Endothelial cell of umbilical vein (primary cell): ENCODE results near the gene SYCP3. TPM values are rescaled to one million over a fixed set of nuclear protein-coding genes. Genes with fewer than 3 reads are reported as not detected.

Source experiments
- BruUV-seq: library from RNA; stranded (reverse); fragments of 400-500 nt; replicated peaks from 2 replicates; lab custom pipeline; 2021; lab: Mats Ljungman, UMichigan
- CTCF ChIA-PET: fragments of 300-600, 350-600 bp; sonication (Branson Sonifier 250); formaldehyde crosslinking; loops from one replicate; lab custom pipeline; 2021; ENCODE audit warnings: antibody characterized with exemption, inconsistent platforms; lab: Charles Lee
- POLR2A ChIA-PET: fragments of 300-600, 350-600 bp; sonication (Branson Sonifier 250); formaldehyde crosslinking; loops from one replicate; lab custom pipeline; 2021; ENCODE audit warnings: antibody characterized with exemption, inconsistent platforms; lab: Charles Lee
- DNase-seq: peaks from one replicate; pipeline ENCODE4 v3.0.0-alpha.2; 2011; ENCODE audit warnings: low read depth, low spot score
- FAIRE-seq: peaks from 2 replicates; lab custom pipeline; 2011; peaks lifted over from hg19 to GRCh38; lab: Jason Lieb, UNC
- H2AFZ ChIP-seq: 2 replicates; pipeline ENCODE4 v1.6.0; 2012; ENCODE audit warnings: low read depth, low read length, control low read depth, inconsistent platforms
- H3K27ac ChIP-seq: 2 replicates; pipeline ENCODE4 v1.5.1; 2011; ENCODE audit warnings: low read depth, mild to moderate bottlenecking, control low read depth, low read length, moderate library complexity; ENCODE audit not compliant: insufficient read depth
- H3K27me3 ChIP-seq, 2 experiments: 2 replicates each; pipeline versions ENCODE4 v1.6.0 to v1.6.1; 2011; ENCODE audit warnings: low read length in 2 of 2, mixed read lengths in 1 of 2; ENCODE audit not compliant: control insufficient read depth in 2 of 2, insufficient read depth in 2 of 2
- H3K36me3 ChIP-seq, 2 experiments: 2 replicates in 1 of 2; 3 replicates in 1 of 2; pipeline ENCODE4 v1.5.1; 2011; ENCODE audit warnings: low read length in 2 of 2, mild to moderate bottlenecking in 1 of 2, moderate library complexity in 1 of 2; ENCODE audit not compliant: control insufficient read depth in 2 of 2, insufficient read depth in 2 of 2; ENCODE audit errors: extremely low read depth in 1 of 2
- H3K4me1 ChIP-seq: 3 replicates; pipeline ENCODE4 v1.5.1; 2011; ENCODE audit warnings: mild to moderate bottlenecking, low read length; ENCODE audit not compliant: control insufficient read depth, insufficient read depth; ENCODE audit errors: extremely low read depth
- H3K4me2 ChIP-seq: 2 replicates; pipeline ENCODE4 v1.6.1; 2011; ENCODE audit warnings: low read length, control low read depth, mixed read lengths; ENCODE audit not compliant: insufficient read depth
- H3K4me3 ChIP-seq, 3 experiments: fragments of 200-600 bp in 1 of 3; sonication (generic), shearing (Covaris generic) in 1 of 3; replicated peaks in 1 of 3; 2 replicates each; pipeline ENCODE4 v1.5.1; 2011 to 2016; ENCODE audit warnings: control low read depth in 3 of 3, low read length in 3 of 3, mild to moderate bottlenecking in 2 of 3, inconsistent platforms in 1 of 3, low read depth in 1 of 3, moderate library complexity in 1 of 3; ENCODE audit not compliant: insufficient read depth in 1 of 3
- H3K79me2 ChIP-seq: 2 replicates; pipeline ENCODE4 v1.6.0; 2012; ENCODE audit warnings: low read length, inconsistent platforms; ENCODE audit not compliant: control insufficient read depth, insufficient read depth
- H3K9ac ChIP-seq: replicated peaks from 2 replicates; pipeline ENCODE3; 2011; ENCODE audit warnings: low read length, control low read depth; ENCODE audit not compliant: insufficient read depth; ENCODE audit errors: extremely low read depth
- H3K9me1 ChIP-seq: replicated peaks from 3 replicates; pipeline ENCODE4 v1.6.0; 2011; ENCODE audit warnings: mild to moderate bottlenecking, low read length; ENCODE audit not compliant: control insufficient read depth, insufficient read depth; ENCODE audit errors: extremely low read depth
- H3K9me3 ChIP-seq: replicated peaks from 2 replicates; pipeline ENCODE4 v1.5.1; 2012; ENCODE audit warnings: low read length, inconsistent platforms; ENCODE audit not compliant: control insufficient read depth, insufficient read depth
- H4K20me1 ChIP-seq: replicated peaks from 2 replicates; pipeline ENCODE3; 2011; ENCODE audit warnings: mild to moderate bottlenecking, low read length; ENCODE audit not compliant: control insufficient read depth, insufficient read depth; ENCODE audit errors: extremely low read depth
- EZH2 ChIP-seq: IDR thresholded peaks from 2 replicates; pipeline ENCODE4 v1.6.1; 2012; ENCODE audit warnings: borderline replicate concordance, low read depth, mild to moderate bottlenecking, moderate library complexity, low read length, inconsistent platforms; ENCODE audit not compliant: severe bottlenecking
- FOS ChIP-seq: IDR thresholded peaks from 2 replicates; pipeline ENCODE4 v1.6.1; 2011; ENCODE audit warnings: mild to moderate bottlenecking, low read length, moderate library complexity, borderline replicate concordance; ENCODE audit not compliant: insufficient read depth
- GATA2 ChIP-seq: IDR thresholded peaks from 2 replicates; pipeline ENCODE4 v1.7.0; 2011; ENCODE audit warnings: low read depth, mild to moderate bottlenecking, moderate library complexity, mixed read lengths, low read length; ENCODE audit not compliant: insufficient read length, insufficient read depth
- JUN ChIP-seq: IDR thresholded peaks from 2 replicates; pipeline ENCODE4 v1.6.1; 2011; ENCODE audit warnings: borderline replicate concordance, low read depth; ENCODE audit not compliant: insufficient read length, insufficient read depth
- MYC ChIP-seq: IDR thresholded peaks from one replicate; pipeline ENCODE4 v1.6.1; 2011; ENCODE audit warnings: mild to moderate bottlenecking, low read depth, low read length
- POLR2A ChIP-seq: IDR thresholded peaks from 2 replicates; pipeline ENCODE4 v1.6.1; 2012; ENCODE audit warnings: low read depth, mild to moderate bottlenecking, control low read depth, low read length
- POLR2AphosphoS5 ChIP-seq: IDR thresholded peaks from 2 replicates; pipeline ENCODE4 v1.6.1; 2012; ENCODE audit warnings: low read depth, mild to moderate bottlenecking, control low read depth, low read length, moderate library complexity; ENCODE audit not compliant: insufficient read depth
- dilution Hi-C: fragments of 300-500 bp; cut with MboI; formaldehyde crosslinking; loops from one replicate; pipeline ENCODE4 v1.15.0; 2019; ENCODE audit warnings: low sequenced_read_pairs; ENCODE audit not compliant: extremely low pct_ligation_motif_present
- intact Hi-C: fragments of 100-400 bp; cut with micrococcal nuclease; formaldehyde crosslinking; loops from one replicate; pipeline ENCODE4 v1.10.0; 2022
- polyA plus RNA-seq, 4 experiments: library from polyadenylated mRNA; depleted of rRNA in 3 of 4; stranded (reverse) in 3 of 4; unstranded in 1 of 4; fragments of >200 nt; gene quantifications; 2 replicates each; pipeline versions ENCODE4 v1.2.1 to v1.2.3, GENCODE V29; 2011 to 2012; ENCODE audit warnings: missing spikeins in 1 of 4
- total RNA-seq: library from RNA; stranded (reverse); gene quantifications from 2 replicates; pipeline ENCODE4 v1.2.3, GENCODE V29; 2021
- TF ChIP-seq, protein P1 (sequence below), 2 donors: IDR thresholded peaks; 1 replicate in 1 of 2; 2 replicates in 1 of 2; pipeline ENCODE4 v1.5.1; 2011; ENCODE audit warnings: low read length in 2 of 2, mild to moderate bottlenecking in 2 of 2, moderate library complexity in 2 of 2, control low read depth in 1 of 2, inconsistent platforms in 1 of 2, low read depth in 1 of 2; ENCODE audit not compliant: insufficient read depth in 1 of 2; ENCODE audit errors: extremely low read depth in 1 of 2
- TF ChIP-seq, protein P2 (sequence below): IDR thresholded peaks from 2 replicates; pipeline ENCODE4 v1.6.1; 2011; ENCODE audit not compliant: insufficient read depth, insufficient read length

Gene SYCP3
- total and polyA plus RNA-seq, 2 donors (not counting 3 experiments of a cell fraction or from before 2014, with no cell fraction given) = 0.29 TPM; not detected in 1

DNA sequence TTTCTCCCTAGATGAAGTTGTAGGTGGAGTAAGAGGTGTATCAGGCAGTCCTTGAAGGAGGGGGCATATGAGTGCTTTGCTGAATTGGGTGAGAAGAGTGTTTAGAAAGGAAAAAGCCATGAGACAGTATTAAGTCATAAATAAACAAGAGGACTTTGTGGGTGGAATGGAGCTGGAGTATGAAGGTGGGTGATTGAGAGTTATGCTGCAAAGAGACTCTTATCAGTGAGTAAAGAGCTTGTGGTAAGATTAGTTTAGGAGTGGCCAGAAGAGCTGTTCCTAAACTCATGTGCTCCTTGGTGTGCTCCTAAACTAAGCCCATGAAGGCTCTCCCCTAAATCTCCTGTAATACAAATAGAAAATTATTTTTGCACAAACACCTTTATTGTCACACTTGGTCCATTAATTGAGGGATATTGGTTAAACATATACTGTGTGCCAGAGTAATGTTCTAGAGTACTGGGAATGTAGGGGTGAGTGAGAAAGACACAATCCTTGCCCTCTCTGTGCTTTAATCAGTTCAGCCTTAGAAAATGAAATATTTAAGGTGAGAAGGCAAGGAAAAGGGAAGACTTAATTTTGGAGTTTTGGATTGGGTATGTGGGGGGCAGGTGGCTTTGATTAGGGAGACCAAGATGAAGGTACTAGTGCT lies 32.0 kb downstream of the SYCP3 start:
- intact Hi-C loops = no loop called here

DNA sequence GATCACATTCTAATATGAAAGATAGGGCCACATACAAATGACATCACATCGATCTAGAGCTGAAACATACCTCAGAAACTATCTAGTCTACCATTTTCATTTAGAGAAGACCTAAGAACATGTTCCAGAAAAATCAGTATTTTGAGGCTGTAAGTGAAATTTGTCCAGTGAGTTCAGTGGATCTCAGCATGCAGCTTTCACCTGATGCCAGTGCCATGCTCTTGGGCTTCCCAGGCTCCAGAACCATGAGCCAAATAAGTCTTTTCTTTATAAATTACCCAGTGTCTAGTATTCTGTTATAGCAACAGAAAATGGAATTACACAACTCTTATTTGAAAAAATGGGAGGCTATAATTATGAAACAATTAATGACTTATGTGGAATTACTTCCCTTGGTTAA lies 32.9 kb downstream of the SYCP3 start:
- BruUV-seq = no TSS peak
- no peaks in the 10 kb centered on the region for H4K20me1 ChIP-seq
- ChIA-PET POLR2A (no interaction called here), CTCF (no interaction called here)
- dilution Hi-C loops = no loop called here
- no peaks in the 10 kb centered on the region for H3K36me3 ChIP-seq
- no peak overlapping the region for H3K9ac ChIP-seq
- peaks cover 10% of the 10 kb centered on the region for H3K79me2 ChIP-seq
- H2AFZ ChIP-seq = no peak overlapping the region
- H3K27me3 ChIP-seq = no peaks in the 10 kb centered on the region
- no peak overlapping the region for H3K4me3 ChIP-seq
- no peak overlapping the region for H3K27ac ChIP-seq
- intact Hi-C loops = no loop called here
- no peak for FAIRE-seq
- no peak overlapping the region for H3K4me2 ChIP-seq
- no peaks in the 10 kb centered on the region for H3K9me1 ChIP-seq
- no peak for TF ChIP-seq POLR2A
- TF ChIP-seq, protein P1, sequence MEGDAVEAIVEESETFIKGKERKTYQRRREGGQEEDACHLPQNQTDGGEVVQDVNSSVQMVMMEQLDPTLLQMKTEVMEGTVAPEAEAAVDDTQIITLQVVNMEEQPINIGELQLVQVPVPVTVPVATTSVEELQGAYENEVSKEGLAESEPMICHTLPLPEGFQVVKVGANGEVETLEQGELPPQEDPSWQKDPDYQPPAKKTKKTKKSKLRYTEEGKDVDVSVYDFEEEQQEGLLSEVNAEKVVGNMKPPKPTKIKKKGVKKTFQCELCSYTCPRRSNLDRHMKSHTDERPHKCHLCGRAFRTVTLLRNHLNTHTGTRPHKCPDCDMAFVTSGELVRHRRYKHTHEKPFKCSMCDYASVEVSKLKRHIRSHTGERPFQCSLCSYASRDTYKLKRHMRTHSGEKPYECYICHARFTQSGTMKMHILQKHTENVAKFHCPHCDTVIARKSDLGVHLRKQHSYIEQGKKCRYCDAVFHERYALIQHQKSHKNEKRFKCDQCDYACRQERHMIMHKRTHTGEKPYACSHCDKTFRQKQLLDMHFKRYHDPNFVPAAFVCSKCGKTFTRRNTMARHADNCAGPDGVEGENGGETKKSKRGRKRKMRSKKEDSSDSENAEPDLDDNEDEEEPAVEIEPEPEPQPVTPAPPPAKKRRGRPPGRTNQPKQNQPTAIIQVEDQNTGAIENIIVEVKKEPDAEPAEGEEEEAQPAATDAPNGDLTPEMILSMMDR (IDR thresholded peaks at IDR 0.05; ENCODE audit: extremely low read depth in 1 of 2, insufficient read depth in 1 of 2, low read depth in 1 of 2, low read length in 2 of 2) = no peak
- no peak for TF ChIP-seq MYC
- TF ChIP-seq GATA2 = no peak
- no peak for TF ChIP-seq JUN
- TF ChIP-seq EZH2 = no peak
- TF ChIP-seq POLR2AphosphoS5 = no peak
- TF ChIP-seq, protein P2, sequence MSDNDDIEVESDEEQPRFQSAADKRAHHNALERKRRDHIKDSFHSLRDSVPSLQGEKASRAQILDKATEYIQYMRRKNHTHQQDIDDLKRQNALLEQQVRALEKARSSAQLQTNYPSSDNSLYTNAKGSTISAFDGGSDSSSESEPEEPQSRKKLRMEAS = no peak
- TF ChIP-seq FOS = no peak
- H3K4me1 ChIP-seq = no peaks in the 10 kb centered on the region
- DNase-seq = no peak
- H3K9me3 ChIP-seq = no peaks in the 10 kb centered on the region

More for the DNA sequence above, 32.0 kb downstream of the SYCP3 start:
- Histone ChIP-seq H3K36me3 (no peaks in the 10 kb centered on the region), H4K20me1 (no peaks in the 10 kb centered on the region), H3K27ac (no peak overlapping the region), H3K79me2 (peaks cover 7% of the 10 kb centered on the region), H3K9ac (no peak overlapping the region), H3K4me3 (no peak overlapping the region), H3K9me3 (no peaks in the 10 kb centered on the region), H3K4me2 (no peak overlapping the region), H3K4me1 (no peaks in the 10 kb centered on the region), H3K9me1 (no peaks in the 10 kb centered on the region), H3K27me3 (no peaks in the 10 kb centered on the region), H2AFZ (no peak overlapping the region)
- TF ChIP-seq POLR2A = no peak
- no peak for TF ChIP-seq JUN
- DNase-seq (no peak), FAIRE-seq (no peak)
- dilution Hi-C loops = no loop called here
- ChIA-PET CTCF (interaction anchor here (1.0 to 2.7 kb wide), 2 partner anchors 9 to 16 kb away, joined by 4 to 7 read pairs; no protein-coding TSS in a partner anchor), POLR2A (no interaction called here)
- BruUV-seq = no TSS peak
